CD4-positive, CD25-positive, alpha-beta regulatory T cell (primary cell): ENCODE measurements around the gene PLEKHF1. TPM values are rescaled to one million over a fixed set of nuclear protein-coding genes. Genes with fewer than 3 reads are reported as not detected.

ENCODE experiments used
- ATAC-seq, 2 donors: fragments of 150-1000 bp; cut with Tn5 transposase; one replicate each; pipeline ENCODE4 v1.10.0; 2021; ENCODE audit warnings: low read depth in 2 of 2, moderate number of reproducible peaks in 2 of 2, moderate library complexity in 1 of 2
- DNase-seq, 3 donors: peaks; one replicate each; pipeline versions ENCODE4 v3.0.0 to v3.0.0-alpha.2; 2012 to 2022; ENCODE audit warnings: mixed read lengths in 1 of 3
- H3K27ac ChIP-seq: one replicate; pipeline ENCODE4 v1.7.0; 2013; ENCODE audit warnings: mild to moderate bottlenecking, low read length; ENCODE audit not compliant: insufficient read depth, poor library complexity, severe bottlenecking
- H3K27me3 ChIP-seq: one replicate; pipeline ENCODE4 v1.7.0; 2013; ENCODE audit warnings: low read length; ENCODE audit not compliant: control insufficient read depth, insufficient read depth
- H3K36me3 ChIP-seq: one replicate; pipeline ENCODE4 v1.7.0; 2013; ENCODE audit warnings: mild to moderate bottlenecking, low read length, moderate library complexity; ENCODE audit not compliant: control insufficient read depth, insufficient read depth
- H3K4me1 ChIP-seq: 2 replicates; pipeline ENCODE4 v1.7.0; 2013; ENCODE audit warnings: mild to moderate bottlenecking, low read length; ENCODE audit not compliant: insufficient read depth, control insufficient read depth, poor library complexity, severe bottlenecking
- H3K4me3 ChIP-seq: one replicate; pipeline ENCODE4 v1.7.0; 2013; ENCODE audit warnings: low read depth, mild to moderate bottlenecking, low read length, moderate library complexity
- H3K9me3 ChIP-seq, 2 experiments: 1 replicate in 1 of 2; 2 replicates in 1 of 2; pipeline ENCODE4 v1.7.0; 2013; ENCODE audit warnings: low read length in 2 of 2, mild to moderate bottlenecking in 1 of 2, moderate library complexity in 1 of 2; ENCODE audit not compliant: control insufficient read depth in 2 of 2
- H3K27ac Mint-ChIP-seq, 3 donors: one replicate each; pipeline ENCODE4 v1.8.0; 2020 to 2022; ENCODE audit warnings: mild to moderate bottlenecking in 3 of 3, mixed read lengths in 3 of 3, moderate library complexity in 2 of 3
- H3K27me3 Mint-ChIP-seq: one replicate; pipeline ENCODE4 v1.8.0; 2022; ENCODE audit warnings: mild to moderate bottlenecking, mixed read lengths
- H3K36me3 Mint-ChIP-seq: one replicate; pipeline ENCODE4 v1.8.0; 2020; ENCODE audit warnings: mixed read lengths
- H3K4me1 Mint-ChIP-seq, 4 donors: one replicate each; pipeline ENCODE4 v1.8.0; 2020 to 2022; ENCODE audit warnings: mixed read lengths in 4 of 4, mild to moderate bottlenecking in 1 of 4
- H3K4me3 Mint-ChIP-seq, 4 donors: one replicate each; pipeline ENCODE4 v1.8.0; 2020 to 2022; ENCODE audit warnings: mild to moderate bottlenecking in 4 of 4, mixed read lengths in 4 of 4, moderate library complexity in 3 of 4
- H3K9me3 Mint-ChIP-seq, 7 donors: one replicate each; pipeline ENCODE4 v1.8.0; 2020 to 2022; ENCODE audit warnings: mixed read lengths in 7 of 7, mild to moderate bottlenecking in 3 of 7, moderate library complexity in 2 of 7
- polyA plus RNA-seq, 4 donors: library from polyadenylated mRNA; unstranded; fragments of 300-500 nt; fragmentation: Illumina TruSeq; gene quantifications; one replicate each; pipeline ENCODE4 v1.2.3, GENCODE V29; 2021
- total RNA-seq: library from RNA; stranded (reverse); gene quantifications from one replicate; pipeline ENCODE4 v1.2.3, GENCODE V29; 2022

Gene PLEKHF1
- total and polyA plus RNA-seq, 5 donors from 2014 or later, result 21.0 to 49.3 (median 35.1) TPM

GRCh38 chr19:29694161-29694560 is 28.9 kb downstream of the PLEKHF1 start:
- no peak for DNase-seq
- no peak overlapping the region for H3K27ac ChIP-seq
- peaks cover 16% of the 10 kb centered on the region for H3K4me1 ChIP-seq
- Mint-ChIP-seq H3K36me3 (peaks cover 3% of the 10 kb centered on the region), H3K27me3 (no peaks in the 10 kb centered on the region), H3K4me3 (no peak overlapping the region), H3K27ac (peak overlapping the region; percentile 58 to 69 (median 60)), H3K4me1 (peaks cover 0 to 31% (median 19%) of the 10 kb centered on the region in 4 donors), H3K9me3 (peaks cover 0 to 3% (median 0%) of the 10 kb centered on the region in 7 donors)
- ATAC-seq, result no peak
- H3K4me3 ChIP-seq, result no peak overlapping the region
- no peaks in the 10 kb centered on the region for H3K27me3 ChIP-seq
- H3K36me3 ChIP-seq, result no peaks in the 10 kb centered on the region
- H3K9me3 ChIP-seq, result peaks cover 0 to 2% of the 10 kb centered on the region in 2 experiments

GRCh38 chr19:29694669-29695627 is 29.7 kb downstream of the PLEKHF1 start:
- Mint-ChIP-seq H3K4me3 (peak overlapping the region in 1 of 4 donors; percentile 32), H3K4me1 (peaks cover 0 to 24% (median 15%) of the 10 kb centered on the region in 4 donors), H3K9me3 (no peaks in the 10 kb centered on the region), H3K27ac (peak overlapping the region; percentile 58 to 69 (median 60)), H3K36me3 (no peaks in the 10 kb centered on the region), H3K27me3 (no peaks in the 10 kb centered on the region)
- Histone ChIP-seq H3K4me1 (peaks cover 16% of the 10 kb centered on the region), H3K27me3 (no peaks in the 10 kb centered on the region), H3K9me3 (peaks cover 0 to 2% of the 10 kb centered on the region in 2 experiments), H3K4me3 (no peak overlapping the region), H3K36me3 (no peaks in the 10 kb centered on the region), H3K27ac (no peak overlapping the region)
- DNase-seq, result peak; percentile 66 to 85 (median 81)
- ATAC-seq, result peak; percentile 91 to 96

GRCh38 chr19:29695765-29696564 is 30.7 kb downstream of the PLEKHF1 start:
- peaks cover 0 to 19% (median 12%) of the 10 kb centered on the region in 4 donors for H3K4me1 Mint-ChIP-seq
- no peak for DNase-seq
- H3K4me3 ChIP-seq, result no peak overlapping the region
- no peak overlapping the region for H3K27ac ChIP-seq
- H3K27ac Mint-ChIP-seq, result peak overlapping the region; percentile 36 to 69 (median 58)
- H3K4me3 Mint-ChIP-seq, result no peak overlapping the region
- H3K9me3 Mint-ChIP-seq, result no peaks in the 10 kb centered on the region
- ATAC-seq, result no peak
- H3K4me1 ChIP-seq, result peaks cover 11% of the 10 kb centered on the region
- H3K36me3 ChIP-seq, result no peaks in the 10 kb centered on the region
- H3K9me3 ChIP-seq, result no peaks in the 10 kb centered on the region
- no peaks in the 10 kb centered on the region for H3K36me3 Mint-ChIP-seq
- no peaks in the 10 kb centered on the region for H3K27me3 ChIP-seq
- no peaks in the 10 kb centered on the region for H3K27me3 Mint-ChIP-seq

GRCh38 chr19:29696565-29696846 is 31.2 kb downstream of the PLEKHF1 start:
- no peak for ATAC-seq
- DNase-seq, result no peak
- Histone ChIP-seq H3K4me1 (peaks cover 7% of the 10 kb centered on the region), H3K9me3 (no peaks in the 10 kb centered on the region), H3K36me3 (peaks cover 4% of the 10 kb centered on the region), H3K27ac (no peak overlapping the region), H3K27me3 (no peaks in the 10 kb centered on the region), H3K4me3 (no peak overlapping the region)
- H3K9me3 Mint-ChIP-seq, result no peaks in the 10 kb centered on the region
- no peaks in the 10 kb centered on the region for H3K36me3 Mint-ChIP-seq
- H3K4me3 Mint-ChIP-seq, result no peak overlapping the region
- H3K27ac Mint-ChIP-seq, result no peak overlapping the region
- no peaks in the 10 kb centered on the region for H3K27me3 Mint-ChIP-seq
- H3K4me1 Mint-ChIP-seq, result peaks cover 0 to 15% (median 10%) of the 10 kb centered on the region in 4 donors

GRCh38 chr19:29697523-29698261 is 32.4 kb downstream of the PLEKHF1 start:
- H3K36me3 Mint-ChIP-seq, result no peaks in the 10 kb centered on the region
- ATAC-seq, result no peak
- H3K27me3 ChIP-seq, result no peaks in the 10 kb centered on the region
- H3K27ac ChIP-seq, result no peak overlapping the region
- H3K9me3 Mint-ChIP-seq, result no peaks in the 10 kb centered on the region
- no peaks in the 10 kb centered on the region for H3K9me3 ChIP-seq
- H3K27ac Mint-ChIP-seq, result peak overlapping the region; percentile 42 to 77 (median 68)
- peaks cover 16% of the 10 kb centered on the region for H3K36me3 ChIP-seq
- no peak overlapping the region for H3K4me3 ChIP-seq
- no peaks in the 10 kb centered on the region for H3K27me3 Mint-ChIP-seq
- H3K4me1 ChIP-seq, result peaks cover 7% of the 10 kb centered on the region
- H3K4me1 Mint-ChIP-seq, result peaks cover 0 to 15% (median 10%) of the 10 kb centered on the region in 4 donors
- no peak for DNase-seq
- H3K4me3 Mint-ChIP-seq, result no peak overlapping the region

- H3K27ac Mint-ChIP-seq, result no peak overlapping the region
- H3K27me3 Mint-ChIP-seq, result no peaks in the 10 kb centered on the region
- peaks cover 5 to 20% (median 7%) of the 10 kb centered on the region in 4 donors for H3K4me1 Mint-ChIP-seq
- Histone ChIP-seq H3K9me3 (no peaks in the 10 kb centered on the region), H3K27me3 (no peaks in the 10 kb centered on the region), H3K36me3 (peaks cover 23% of the 10 kb centered on the region), H3K4me1 (peaks cover 2% of the 10 kb centered on the region), H3K27ac (no peak overlapping the region), H3K4me3 (no peak overlapping the region)
- no peak for ATAC-seq
- no peak for DNase-seq
- H3K36me3 Mint-ChIP-seq, result peaks cover under 1% of the 10 kb centered on the region
- no peaks in the 10 kb centered on the region for H3K9me3 Mint-ChIP-seq
- H3K4me3 Mint-ChIP-seq, result no peak overlapping the region
These were observed 34.6 kb downstream of the PLEKHF1 start for GRCh38 chr19:29699861-29700260.

GRCh38 chr19:29700498-29700897 is 35.2 kb downstream of the PLEKHF1 start:
- H3K4me1 ChIP-seq, result peaks cover 4% of the 10 kb centered on the region
- no peak overlapping the region for H3K4me3 ChIP-seq
- peaks cover 28% of the 10 kb centered on the region for H3K36me3 ChIP-seq
- Mint-ChIP-seq H3K27me3 (no peaks in the 10 kb centered on the region), H3K4me3 (no peak overlapping the region), H3K36me3 (peaks cover 4% of the 10 kb centered on the region), H3K27ac (peak overlapping the region in 2 of 3 donors; percentile 36 to 52), H3K9me3 (no peaks in the 10 kb centered on the region), H3K4me1 (peaks cover 8 to 25% (median 12%) of the 10 kb centered on the region in 4 donors)
- DNase-seq (no peak), ATAC-seq (no peak)
- peak overlapping the region; percentile 14 for H3K27ac ChIP-seq
- H3K9me3 ChIP-seq, result no peaks in the 10 kb centered on the region
- H3K27me3 ChIP-seq, result no peaks in the 10 kb centered on the region
